ENCODE data around the gene GP1BA. TPM values are rescaled to one million over a fixed set of nuclear protein-coding genes. Genes with fewer than 3 reads are reported as not detected.
A peak's percentile ranks its signal among the peaks of the same experiment; 100 is the strongest.

Gene GP1BA
- total and polyA plus RNA-seq, 2 of the 8 experiments (the other 6 are each of a cell fraction or from before 2014, with no cell fraction given): not detected

GRCh38 chr17:4960279-4960922, 28.3 kb downstream of the GP1BA start:
- Histone ChIP-seq H4K91ac (replicated peaks; ENCODE audit: insufficient read length, low read length) (no peak overlapping the region), H3K27me3 (replicated peaks in 1 of 4; ENCODE audit: control insufficient read depth in 3 of 4, extremely low read depth in 1 of 4, insufficient read depth in 3 of 4, low read length in 3 of 4) (no peaks in the 10 kb centered on the region), H4K20me1 (replicated peaks in 1 of 2; ENCODE audit: control insufficient read depth in 1 of 2, insufficient read depth in 2 of 2, low read length in 2 of 2) (peaks cover 0 to 3% of the 10 kb centered on the region in 2 experiments), H3K36me3 (ENCODE audit: control insufficient read depth in 2 of 4, insufficient read depth in 4 of 4, low read length in 3 of 4) (peaks cover 0 to 2% (median 0%) of the 10 kb centered on the region in 4 experiments; a peak in 2 of 8 replicates), H3K9me3 (ENCODE audit: insufficient read depth in 2 of 2, low read depth in 1 of 2, low read length in 1 of 2) (no peaks in the 10 kb centered on the region), H3K27ac (ENCODE audit: low read depth, low read length) (no peak overlapping the region), H3K4me1 (replicated peaks in 1 of 4; ENCODE audit: control insufficient read depth in 3 of 4, insufficient read depth in 4 of 4, low read length in 3 of 4) (peaks cover 0 to 10% (median 4%) of the 10 kb centered on the region in 4 experiments; a peak in 5 of 7 replicates), H2BK15ac (ENCODE audit: low read length) (no peak overlapping the region), H3K4ac (replicated peaks; ENCODE audit: insufficient read length, low read depth, low read length) (no peak overlapping the region), H4K8ac (ENCODE audit: extremely low read depth, insufficient read depth, low read length) (no peak overlapping the region), H3K14ac (ENCODE audit: insufficient read length) (no peak overlapping the region), H3K4me2 (ENCODE audit: insufficient read depth in 1 of 2, low read depth in 2 of 2, low read length in 2 of 2) (0 out of 4 replicates have a peak overlapping the region, but pooled peaks of 1 of the 2 experiments have one; percentile 11), H2BK20ac (ENCODE audit: low read length) (no peak overlapping the region), H3K23ac (ENCODE audit: insufficient read length) (no peak overlapping the region), H3K4me3 (ENCODE audit: extremely low read depth in 1 of 4, insufficient read depth in 2 of 4, low read depth in 3 of 4, low read length in 4 of 4) (no peak overlapping the region), H3K9ac (replicated peaks in 1 of 4; ENCODE audit: extremely low read depth in 1 of 4, low read depth in 3 of 4, low read length in 3 of 4) (no peak overlapping the region), H2AK5ac (ENCODE audit: low read depth, low read length) (0 out of 2 replicates have a peak overlapping the region, but pooled peaks have one; percentile 65), H2BK12ac (ENCODE audit: low read depth, low read length) (no peak overlapping the region), H3K23me2 (ENCODE audit: low read depth, low read length) (no peaks in the 10 kb centered on the region), H3K56ac (replicated peaks; ENCODE audit: insufficient read length, low read depth, low read length) (no peak overlapping the region), H2AFZ (ENCODE audit: low read length) (no peak overlapping the region), H2BK5ac (ENCODE audit: low read depth, low read length) (peak overlapping the region; percentile 60; the same call in 1 of the 2 replicates), H2BK120ac (replicated peaks; ENCODE audit: low read depth, low read length) (no peak overlapping the region), H3K79me1 (ENCODE audit: low read depth, low read length) (peaks cover 2% of the 10 kb centered on the region; the same call in 1 of the 2 replicates), H3K79me2 (ENCODE audit: control insufficient read depth in 1 of 2, insufficient read depth in 2 of 2, low read length in 2 of 2) (peaks cover 0 to 2% of the 10 kb centered on the region in 2 experiments; a peak in 2 of 4 replicates), H3K18ac (ENCODE audit: extremely low read depth, low read length) (no peak overlapping the region), H4K5ac (ENCODE audit: insufficient read length, low read depth, low read length) (no peak overlapping the region)
- WGBS, 2 experiments (ENCODE audit: extremely low coverage in 1 of 2, insufficient coverage in 1 of 2, insufficient read length in 1 of 2, insufficient replicate concordance in 2 of 2, low coverage in 1 of 2, low lambda C conversion rate in 2 of 2, missing lambda C conversion rate in 1 of 2): 83% methylated on average over 9 of the region's 9 CpGs; no CpG with 5 or more reads in 1 of the 2 experiments
- ChIA-PET POLR2A (ENCODE audit: partially characterized antibody) (interaction anchor here (0.9 to 32.4 kb wide), 4 partner anchors 0 to 257 kb away, joined by 3 to 987 read pairs (median 496); partner anchors contain the start of genes ENO3, PFN1, RNF167 and SLC25A11), CTCF (ENCODE audit: partially characterized antibody) (interaction anchor here (0.8 to 1.3 kb wide), 2 partner anchors 9 to 18 kb away, joined by 3 to 4 read pairs; partner anchors contain the start of gene ENO3)
- TF ChIP-seq TBP (IDR thresholded peaks at IDR 0.05; ENCODE audit: low read depth, low read length) (no peak), KDM1A (IDR thresholded peaks at IDR 0.05; ENCODE audit: borderline replicate concordance, low read length) (0 out of 2 replicates have a peak, but pooled peaks have one; percentile 65)
- FAIRE-seq: no peak
- DNase-seq (ENCODE audit: low read depth in 1 of 2, low spot score in 2 of 2): no peak
